PC-9 (cell line): ENCODE measurements around the gene PHF21A. TPM values are rescaled to one million over a fixed set of nuclear protein-coding genes. Genes with fewer than 3 reads are reported as not detected.

ENCODE experiments used
- BruUV-seq: library from RNA; stranded (reverse); fragments of 400-500 nt; replicated peaks from 2 replicates; lab custom pipeline; 2021; lab: Mats Ljungman, UMichigan
- CTCF ChIA-PET: fragments of 300-600 bp; sonication (Branson Sonifier 250); formaldehyde crosslinking; loops from one replicate; lab custom pipeline; 2022; ENCODE audit warnings: antibody characterized with exemption; lab: Charles Lee
- POLR2A ChIA-PET: fragments of 300-600 bp; sonication (Branson Sonifier 250); formaldehyde crosslinking; loops from one replicate; lab custom pipeline; 2022; ENCODE audit warnings: antibody characterized with exemption; ENCODE audit not compliant: unreplicated experiment; lab: Charles Lee
- DNase-seq, 2 experiments: peaks; one replicate each; pipeline versions ENCODE4 v3.0.0 to v3.0.0-alpha.2; 2015 to 2022; ENCODE audit warnings: mixed read lengths in 1 of 2
- H2AFZ ChIP-seq: fragments of 200-600 bp; sonication (generic); 2 replicates; pipeline ENCODE4 v1.8.1; 2017; ENCODE audit warnings: antibody characterized with exemption
- H3F3A ChIP-seq: fragments of 200-600 bp; sonication (generic); 2 replicates; pipeline ENCODE4 v1.8.1; 2017; ENCODE audit warnings: antibody characterized with exemption, mild to moderate bottlenecking, low read depth; ENCODE audit not compliant: insufficient read depth
- H3K27ac ChIP-seq: fragments of 200-600 bp; sonication (generic); 2 replicates; pipeline ENCODE4 v1.6.1; 2016; ENCODE audit warnings: mixed run types
- H3K27me3 ChIP-seq: fragments of 200-600 bp; sonication (generic); 2 replicates; pipeline ENCODE4 v1.6.1; 2016; ENCODE audit warnings: low read depth, mixed run types; ENCODE audit not compliant: insufficient read depth
- H3K36me3 ChIP-seq: fragments of 200-600 bp; sonication (generic); 2 replicates; pipeline ENCODE4 v1.6.1; 2016; ENCODE audit warnings: low read depth, mixed run types
- H3K4me1 ChIP-seq: fragments of 200-600 bp; sonication (generic); replicated peaks from 2 replicates; pipeline ENCODE4 v1.6.1; 2016; ENCODE audit warnings: mixed run types; ENCODE audit not compliant: insufficient read depth
- H3K4me2 ChIP-seq: fragments of 200-600 bp; sonication (generic); 2 replicates; pipeline ENCODE4 v1.6.1; 2017; ENCODE audit warnings: mixed run types
- H3K4me3 ChIP-seq: fragments of 200-600 bp; sonication (generic); 2 replicates; pipeline ENCODE4 v1.6.1; 2016; ENCODE audit warnings: mixed run types
- H3K79me2 ChIP-seq: fragments of 200-600 bp; sonication (generic); 2 replicates; pipeline ENCODE4 v1.6.1; 2017; ENCODE audit warnings: low read depth, mixed run types
- H3K9me2 ChIP-seq: fragments of 200-600 bp; sonication (generic); 2 replicates; pipeline ENCODE4 v1.8.1; 2017; ENCODE audit warnings: mild to moderate bottlenecking; ENCODE audit not compliant: insufficient read depth
- H3K9me3 ChIP-seq: fragments of 200-600 bp; sonication (generic); 2 replicates; pipeline ENCODE4 v1.8.1; 2016; ENCODE audit warnings: low read depth; ENCODE audit not compliant: insufficient read depth
- H4K20me1 ChIP-seq: fragments of 200-600 bp; sonication (generic); 2 replicates; pipeline ENCODE4 v1.8.1; 2017; ENCODE audit not compliant: insufficient read depth
- CTCF ChIP-seq: fragments of 200-600 bp; sonication (generic); conservative IDR thresholded peaks from 2 replicates; pipeline ENCODE4 v1.6.1; 2017; ENCODE audit warnings: mixed run types, antibody characterized with exemption, mild to moderate bottlenecking, moderate library complexity
- EZH2 ChIP-seq: fragments of 200-600 bp; sonication (generic); IDR thresholded peaks from 2 replicates; pipeline ENCODE4 v1.8.0; 2017; ENCODE audit warnings: antibody characterized with exemption, low read depth
- intact Hi-C: fragments of 100-400 bp; cut with micrococcal nuclease; formaldehyde crosslinking; loops from one replicate; pipeline ENCODE4 v1.10.0; 2022; ENCODE audit not compliant: unreplicated experiment
- total RNA-seq: library from RNA; stranded (reverse); gene quantifications from 2 replicates; pipeline ENCODE4 v1.2.3, GENCODE V29; 2021

Gene PHF21A
- total RNA-seq, 1 experiment from 2014 or later = 54.3 TPM

- no peak for DNase-seq
- Histone ChIP-seq H2AFZ (no peak overlapping the region), H4K20me1 (no peaks in the 10 kb centered on the region), H3K27ac (no peak overlapping the region), H3K27me3 (no peaks in the 10 kb centered on the region), H3F3A (no peaks in the 10 kb centered on the region), H3K4me2 (no peak overlapping the region), H3K9me3 (no peaks in the 10 kb centered on the region), H3K79me2 (no peaks in the 10 kb centered on the region), H3K4me3 (no peak overlapping the region), H3K9me2 (no peaks in the 10 kb centered on the region), H3K36me3 (no peaks in the 10 kb centered on the region), H3K4me1 (no peaks in the 10 kb centered on the region)
- POLR2A ChIA-PET = no interaction called here
- TF ChIP-seq CTCF = no peak
- no peak for TF ChIP-seq EZH2
- CTCF ChIA-PET = no interaction called here
- intact Hi-C loops = no loop called here
- BruUV-seq = no TSS peak
Measured at GRCh38 chr11:46039990-46040389, 81.3 kb downstream of the PHF21A start.

- Histone ChIP-seq H3K27ac (no peak overlapping the region), H3K9me2 (no peaks in the 10 kb centered on the region), H4K20me1 (no peaks in the 10 kb centered on the region), H2AFZ (no peak overlapping the region), H3F3A (no peaks in the 10 kb centered on the region), H3K36me3 (no peaks in the 10 kb centered on the region), H3K27me3 (no peaks in the 10 kb centered on the region), H3K79me2 (no peaks in the 10 kb centered on the region), H3K4me2 (no peak overlapping the region), H3K9me3 (no peaks in the 10 kb centered on the region), H3K4me3 (no peak overlapping the region), H3K4me1 (no peaks in the 10 kb centered on the region)
- intact Hi-C loops = no loop called here
- BruUV-seq = no TSS peak
- ChIA-PET POLR2A (no interaction called here), CTCF (no interaction called here)
- no peak for DNase-seq
- TF ChIP-seq EZH2 (no peak), CTCF (no peak)
Measured at GRCh38 chr11:46038529-46038928, 82.7 kb downstream of the PHF21A start.

DNA sequence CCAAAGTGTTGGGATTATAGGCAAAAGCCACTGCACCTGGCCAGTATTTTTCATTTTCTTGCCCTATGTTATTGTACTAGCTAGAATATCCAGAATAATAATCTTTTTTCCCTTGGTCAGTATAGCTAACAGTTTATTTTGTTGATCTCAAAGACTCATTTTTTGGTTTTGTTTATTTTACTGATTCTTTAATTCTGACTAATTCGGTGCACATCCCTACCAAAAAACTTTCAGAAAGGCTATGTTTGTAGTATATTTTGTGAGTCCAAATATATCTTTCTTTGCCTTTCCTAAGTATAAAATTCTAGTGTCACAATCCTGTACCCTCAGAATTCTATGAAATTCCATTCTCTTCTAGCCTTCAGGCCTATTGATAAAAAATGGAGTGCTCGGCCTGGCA lies 84.3 kb downstream of the PHF21A start:
- Histone ChIP-seq H3K27ac (no peak overlapping the region), H3K36me3 (no peaks in the 10 kb centered on the region), H4K20me1 (no peaks in the 10 kb centered on the region), H3K27me3 (no peaks in the 10 kb centered on the region), H3K4me3 (no peak overlapping the region), H3K4me2 (no peak overlapping the region), H3K9me2 (no peaks in the 10 kb centered on the region), H3K9me3 (no peaks in the 10 kb centered on the region), H3K4me1 (no peaks in the 10 kb centered on the region), H3K79me2 (no peaks in the 10 kb centered on the region), H2AFZ (no peak overlapping the region), H3F3A (no peaks in the 10 kb centered on the region)
- no TSS peak for BruUV-seq
- ChIA-PET POLR2A (no interaction called here), CTCF (no interaction called here)
- intact Hi-C loops = no loop called here
- no peak for TF ChIP-seq CTCF
- TF ChIP-seq EZH2 = no peak
- DNase-seq = no peak
